ENCODE results near the gene SMYD3.
"Not testable (repeated sequence)": the region's sequence is repeated elsewhere in the genome, so short reads cannot be mapped to it uniquely, and the experiment has no call there.

The SMYD3 gene

DNA sequence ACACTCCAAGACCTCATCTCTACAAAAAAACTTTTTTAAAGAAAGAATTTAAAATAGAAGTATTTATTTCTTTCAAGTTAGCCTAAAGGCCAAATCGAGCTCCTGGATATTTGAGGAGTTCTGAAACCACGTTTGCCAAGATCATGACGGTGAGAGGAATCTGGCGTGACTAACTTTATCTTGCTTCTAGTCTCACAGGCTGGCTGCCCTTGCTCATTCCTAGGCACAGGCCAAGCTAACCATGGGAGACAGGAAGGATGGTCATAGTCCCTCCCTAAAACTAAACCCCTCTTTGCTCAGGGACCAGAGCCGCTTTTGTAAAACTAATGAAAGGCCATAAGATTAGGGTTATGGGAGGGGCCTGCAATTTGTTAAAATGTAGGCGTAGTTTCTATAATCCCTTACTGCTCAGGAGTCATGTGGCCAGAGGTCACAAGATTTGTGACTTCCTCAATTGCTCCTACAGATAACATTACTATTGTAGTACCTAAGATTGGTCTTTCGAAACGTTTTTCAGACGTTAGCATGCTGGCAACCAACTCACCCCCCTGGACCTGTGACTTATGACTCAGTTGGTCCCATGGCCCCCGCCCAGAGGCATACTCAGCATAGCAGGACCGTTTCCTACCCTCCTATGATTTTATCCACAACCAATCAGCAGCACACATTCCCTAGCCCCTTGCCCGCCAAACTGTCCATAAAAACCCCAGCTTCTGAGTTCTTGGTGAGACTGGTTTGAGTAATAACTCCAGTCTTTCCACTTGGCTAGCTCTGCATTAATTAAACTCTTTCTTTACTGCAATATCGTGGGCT is 425.0 kb downstream of the SMYD3 start:
- no peak for DNase-seq

DNA sequence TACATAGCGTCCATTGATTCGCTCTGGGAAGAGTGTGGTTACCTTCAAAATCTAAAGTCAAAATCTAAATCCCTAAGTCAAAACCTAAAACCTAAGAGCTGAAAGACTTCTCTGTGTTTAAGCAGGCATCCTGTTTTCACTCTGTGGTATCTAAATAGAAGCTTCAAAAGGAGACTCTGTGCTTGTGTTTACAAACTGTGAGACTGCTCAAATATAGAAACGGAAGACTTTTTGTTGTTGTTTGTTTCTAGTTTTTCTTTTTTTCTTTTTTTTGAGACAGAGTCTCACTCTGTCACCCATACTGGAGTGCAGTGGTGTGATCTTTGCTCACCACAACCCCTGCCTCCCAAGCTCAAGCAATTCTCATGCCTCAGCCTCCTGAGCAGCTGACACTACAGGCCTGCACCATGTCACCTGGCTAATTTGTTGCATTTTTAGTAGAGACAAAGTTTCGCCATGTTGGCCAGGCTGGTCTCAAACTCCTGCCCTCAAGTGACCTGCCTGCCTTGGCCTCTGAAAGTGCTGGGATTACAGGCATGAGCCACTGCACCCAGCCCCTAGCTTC is 425.9 kb downstream of the SMYD3 start:
- DNase-seq = no peak

DNA sequence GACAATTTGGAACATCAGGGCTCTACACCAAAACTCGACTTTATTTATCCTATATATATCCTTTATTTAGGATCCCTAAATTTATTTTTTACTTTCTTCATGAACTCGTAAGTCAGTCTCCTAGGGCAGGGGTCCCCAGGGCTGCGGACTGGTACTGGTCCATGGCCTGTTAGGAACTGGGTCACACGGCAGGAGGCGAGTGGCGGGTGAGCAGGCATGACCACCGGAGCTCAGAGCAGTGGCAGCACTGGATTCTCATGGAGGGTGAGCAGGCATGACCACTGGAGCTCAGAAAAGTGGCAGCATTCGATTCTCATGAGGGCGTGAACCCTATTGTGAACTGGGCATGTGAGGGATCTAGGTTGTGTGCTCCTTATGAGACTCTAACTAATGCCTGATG is 427.0 kb downstream of the SMYD3 start:
- no peak for DNase-seq

DNA sequence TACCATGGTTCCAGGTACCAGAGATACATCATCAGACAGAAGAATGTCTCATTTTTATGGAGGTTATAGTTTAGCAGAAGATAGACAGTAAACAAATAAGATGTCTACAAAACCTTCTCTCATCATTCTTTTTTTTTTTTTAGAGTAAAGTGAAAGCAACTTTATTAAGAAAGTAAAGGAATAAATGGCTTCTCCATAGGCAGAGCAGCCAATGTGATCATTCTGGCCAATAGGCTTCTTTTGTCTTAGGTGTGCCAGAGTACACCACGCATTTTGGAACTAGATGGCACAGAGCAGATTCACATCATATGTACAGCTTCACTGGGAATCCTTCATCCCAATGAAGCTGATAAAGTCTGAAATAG is 428.2 kb downstream of the SMYD3 start:
- no peak for DNase-seq

DNA sequence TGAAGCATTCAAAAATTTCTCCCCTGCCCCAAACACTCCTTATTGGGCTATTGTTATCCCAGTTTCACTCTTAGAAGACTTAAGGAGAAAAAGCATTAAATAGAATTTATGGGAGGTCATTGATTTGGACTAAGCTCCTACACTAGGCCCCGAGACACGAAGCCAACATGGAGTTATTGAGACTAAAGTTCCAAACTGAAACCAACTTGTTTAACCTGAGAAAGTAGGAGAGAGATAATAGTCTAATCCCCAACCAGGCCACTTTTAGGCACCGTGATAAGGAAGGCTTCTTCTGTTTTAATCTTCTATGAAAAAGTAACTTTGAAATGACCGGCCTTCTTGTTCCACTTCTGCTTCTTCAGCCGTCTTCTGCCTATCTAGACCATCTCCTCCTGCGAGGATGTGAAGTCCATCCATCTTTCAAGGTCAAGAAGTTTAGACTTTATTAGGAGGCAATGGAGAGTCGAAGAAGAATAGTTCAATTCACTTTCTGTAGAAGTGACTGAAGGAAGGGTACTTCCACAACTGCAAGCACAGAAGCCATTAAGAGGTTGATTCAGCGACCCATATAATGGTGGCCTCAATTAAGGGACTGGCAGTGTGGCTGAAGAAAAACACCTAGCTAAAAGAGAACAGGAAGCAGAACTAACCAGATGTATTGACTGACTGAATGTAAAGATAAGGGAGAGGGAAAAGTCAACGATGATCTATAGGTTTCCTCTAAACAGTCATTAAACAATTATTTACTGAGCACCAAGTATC is 428.8 kb downstream of the SMYD3 start:
- no peak for DNase-seq

DNA sequence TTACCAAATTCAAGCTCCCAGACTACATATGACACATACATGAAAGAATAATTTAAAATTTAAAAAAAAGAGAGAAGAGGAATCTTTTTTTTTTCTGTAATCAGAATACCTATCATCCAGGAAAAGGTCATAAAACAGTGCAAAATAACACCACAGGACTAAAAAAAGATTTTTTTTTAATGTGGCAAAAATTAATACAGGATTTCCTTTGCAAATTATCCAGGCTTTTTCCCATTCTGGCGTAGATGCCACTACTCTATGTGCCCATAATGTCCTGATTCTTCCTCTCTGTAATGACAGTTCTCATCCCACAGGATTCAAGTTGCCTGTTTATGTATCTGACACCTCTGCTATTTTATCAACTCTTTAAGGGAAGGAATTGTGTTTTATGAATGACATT is 429.6 kb downstream of the SMYD3 start:
- no peak for DNase-seq

DNA sequence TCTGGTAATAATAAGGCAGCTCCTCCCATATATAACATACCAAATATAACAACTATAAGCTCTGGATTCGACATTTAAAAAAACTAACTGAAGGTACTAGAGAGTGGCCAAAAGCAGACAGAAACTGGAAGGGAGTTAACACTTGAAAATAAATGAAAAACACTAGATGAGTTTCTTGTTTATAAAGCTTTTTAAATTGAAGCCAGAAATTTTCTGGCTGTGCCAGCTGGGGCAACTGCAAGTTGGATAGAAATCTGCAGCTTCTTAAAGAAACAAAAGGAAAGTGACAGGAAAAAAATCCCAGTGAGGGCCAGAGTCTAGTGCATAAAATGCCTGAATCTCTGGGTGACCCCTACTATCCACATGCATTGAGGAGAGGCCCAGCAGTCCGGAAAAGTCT is 432.7 kb downstream of the SMYD3 start:
- no peak for DNase-seq

DNA sequence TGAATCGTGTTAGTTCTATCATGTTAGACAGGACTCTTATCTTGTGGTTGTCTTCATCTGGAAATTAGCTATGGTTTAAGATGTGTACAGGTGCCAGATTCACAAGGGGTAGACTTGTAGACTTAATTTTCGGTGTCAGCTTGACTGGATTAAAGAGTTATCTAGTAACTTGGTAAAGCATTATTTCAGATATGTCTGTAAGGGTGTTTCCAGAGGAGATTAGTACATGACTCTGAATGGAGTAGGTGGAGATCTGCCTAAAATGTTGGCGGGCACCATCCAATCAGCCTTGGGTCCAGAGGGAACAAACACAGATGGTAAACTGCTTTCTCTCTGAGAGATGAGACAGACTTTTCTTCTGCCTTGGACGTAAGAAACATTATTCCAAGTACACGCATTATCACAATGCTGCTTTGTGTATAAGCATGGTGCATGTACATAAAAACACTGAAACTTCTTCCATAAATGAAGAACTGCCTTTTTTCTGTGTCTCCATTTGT is 434.6 kb downstream of the SMYD3 start:
- no peak for DNase-seq

DNA sequence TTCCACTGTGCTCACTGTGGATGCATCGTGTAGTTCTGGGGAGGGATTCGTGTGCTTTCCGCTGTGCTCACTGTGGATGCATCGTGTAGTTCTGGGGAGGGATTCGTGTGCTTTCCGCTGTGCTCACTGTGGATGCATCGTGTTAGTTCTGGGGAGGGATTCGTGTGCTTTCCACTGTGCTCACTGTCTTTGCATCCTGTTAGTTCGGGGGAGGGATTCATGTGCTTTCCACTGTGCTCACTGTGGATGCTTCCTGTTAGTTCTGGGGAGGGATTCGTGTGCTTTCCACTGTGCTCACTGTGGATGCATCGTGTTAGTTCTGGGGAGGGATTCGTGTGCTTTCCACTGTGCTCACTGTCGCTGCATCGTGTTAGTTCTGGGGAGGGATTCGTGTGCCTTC is 435.1 kb downstream of the SMYD3 start:
- DNase-seq = not testable (repeated sequence)

DNA sequence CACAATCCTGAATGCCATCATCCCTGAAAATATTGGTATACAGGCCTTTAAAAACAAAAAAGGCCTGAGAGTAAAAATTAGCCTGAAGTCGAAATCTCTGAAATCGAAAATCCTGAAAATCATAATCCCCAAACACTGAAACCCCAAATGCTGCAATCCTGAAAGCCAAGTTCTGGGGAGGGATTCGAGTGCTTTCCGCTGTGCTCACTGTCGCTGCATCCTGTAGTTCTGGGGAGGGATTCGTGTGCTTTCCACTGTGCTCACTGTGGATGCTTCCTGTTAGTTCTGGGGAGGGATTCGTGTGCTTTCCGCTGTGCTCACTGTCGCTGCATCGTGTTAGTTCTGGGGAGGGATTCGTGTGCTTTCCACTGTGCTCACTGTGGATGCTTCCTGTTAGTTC is 435.5 kb downstream of the SMYD3 start:
- not testable (repeated sequence) for DNase-seq

DNA sequence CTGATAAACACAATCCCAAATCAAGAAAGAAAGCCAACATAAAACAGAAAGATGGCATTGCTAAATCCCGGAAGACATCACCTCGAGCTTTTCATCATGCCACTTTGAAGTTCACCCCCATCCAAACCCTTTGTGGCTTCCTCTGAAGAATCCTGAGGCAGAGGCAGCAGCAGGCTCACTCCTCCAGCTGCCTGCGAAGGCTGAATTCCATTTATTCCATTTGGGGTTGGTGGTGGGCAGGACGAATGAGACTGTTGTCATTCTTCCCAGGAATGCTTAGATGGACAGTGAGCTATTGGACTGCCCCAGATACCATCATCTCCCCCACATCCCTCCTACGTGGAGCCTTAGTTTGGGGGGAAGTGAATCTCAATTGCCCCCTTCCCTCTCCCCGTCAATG is 437.5 kb downstream of the SMYD3 start:
- no peak for DNase-seq

DNA sequence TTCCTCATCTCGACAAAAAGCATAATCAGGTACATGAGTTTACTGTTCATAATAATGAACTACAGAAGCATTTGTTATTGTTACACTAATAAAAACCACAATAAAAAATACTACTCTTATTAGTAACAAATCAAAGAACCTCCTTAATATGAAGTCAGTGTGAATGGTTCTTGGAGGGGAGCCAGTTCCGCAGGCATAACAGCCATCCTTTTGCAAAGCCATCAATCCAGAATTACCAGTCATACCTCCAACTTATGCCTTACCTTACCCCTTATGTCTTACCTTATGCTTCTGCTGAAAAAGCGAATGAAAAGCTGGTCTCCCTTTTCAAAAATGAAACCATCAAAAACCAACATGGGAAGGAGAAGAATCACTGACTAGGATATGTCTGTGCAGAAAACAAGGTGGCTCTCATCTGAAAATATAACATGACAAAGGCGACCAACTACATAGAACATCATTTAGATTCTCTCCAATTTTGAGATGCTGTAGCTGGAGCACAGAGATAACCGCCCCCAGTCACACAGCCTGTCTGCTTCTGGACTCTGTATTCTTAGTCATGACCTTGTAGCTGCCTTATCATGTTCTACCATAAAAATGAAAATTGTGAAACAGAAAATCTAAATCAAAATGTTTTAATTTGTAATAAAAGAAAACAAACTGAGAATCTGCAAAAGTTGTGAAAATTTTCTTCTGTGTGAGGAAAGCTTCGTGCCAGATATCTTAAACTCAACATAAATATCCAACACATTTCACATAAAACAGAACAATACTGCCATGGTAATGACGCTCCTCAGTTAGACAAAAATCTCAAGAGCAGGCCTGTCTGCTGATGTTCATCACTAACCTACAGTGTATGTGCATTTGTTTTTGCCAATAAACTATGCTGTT is 438.2 kb downstream of the SMYD3 start:
- no peak for DNase-seq

DNA sequence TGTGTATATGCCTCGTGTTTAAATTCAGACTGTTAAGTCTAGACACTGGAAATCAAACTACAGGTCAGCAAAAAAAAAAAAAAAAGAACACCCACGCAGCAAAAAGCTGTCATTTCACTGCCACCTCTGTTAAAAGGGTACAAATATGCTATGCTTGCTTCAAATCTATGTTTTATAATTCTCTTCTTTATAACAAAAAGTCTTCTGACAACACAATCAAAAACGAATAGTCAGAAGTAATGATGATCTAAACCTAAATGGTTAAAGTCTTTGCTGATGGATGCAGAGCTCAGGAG is 438.9 kb downstream of the SMYD3 start:
- DNase-seq = no peak

DNA sequence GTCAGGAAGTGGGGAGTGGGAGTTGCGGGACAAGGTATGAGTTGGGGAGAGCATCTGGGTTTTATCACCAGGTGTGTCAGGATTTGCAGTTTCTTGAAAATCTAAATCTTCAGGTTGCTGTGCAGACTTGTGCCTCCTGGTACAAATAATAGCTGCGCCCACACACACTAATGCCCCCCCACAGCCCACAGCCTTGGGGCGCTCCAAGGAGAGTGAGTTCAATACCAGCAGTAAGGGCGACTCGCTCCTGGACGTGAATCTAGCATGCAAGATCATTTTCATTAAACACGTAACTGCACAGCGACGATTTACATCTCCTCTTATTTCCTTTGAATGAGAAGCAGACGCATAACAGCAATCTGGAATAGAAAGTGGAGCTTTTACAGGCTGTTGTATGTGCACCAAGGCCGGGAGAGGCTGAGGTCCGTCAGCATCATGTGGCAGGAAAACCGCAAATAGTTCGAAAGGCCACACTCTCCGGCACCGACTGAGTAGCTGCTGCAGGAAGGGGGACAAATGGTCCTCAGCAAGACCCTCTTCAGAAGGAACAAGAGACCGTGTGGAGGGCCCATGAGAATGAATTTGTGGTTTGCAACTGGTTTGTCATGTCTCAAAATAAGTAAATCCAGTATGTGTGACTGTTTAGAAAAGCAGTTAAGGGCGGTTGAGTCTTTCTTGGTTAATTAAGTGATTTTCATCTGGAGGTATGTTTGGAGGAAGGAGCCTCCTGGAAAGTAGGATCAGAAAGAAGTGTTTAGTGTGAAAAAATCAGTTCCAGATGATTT is 439.5 kb downstream of the SMYD3 start:
- DNase-seq = no peak

DNA sequence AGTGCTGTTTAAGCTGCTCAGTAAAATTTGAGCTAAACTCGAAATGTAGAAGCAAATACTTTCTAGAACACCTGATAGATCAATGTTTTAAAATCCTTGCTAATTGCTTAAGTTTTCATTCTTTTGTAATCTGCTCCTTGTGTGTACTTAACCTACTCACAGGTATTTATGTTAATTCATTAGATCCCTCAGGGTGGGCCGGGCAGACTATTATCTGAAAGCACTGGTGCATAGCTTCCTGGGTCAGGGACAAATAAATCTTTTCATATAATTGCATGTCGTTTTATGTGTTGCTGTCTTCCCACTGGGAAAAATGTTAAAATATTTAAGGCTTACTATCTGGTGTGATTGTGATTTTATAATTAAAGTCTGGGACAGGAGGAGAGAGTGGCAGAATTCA is 440.5 kb downstream of the SMYD3 start:
- peak; percentile 5 for DNase-seq

DNA sequence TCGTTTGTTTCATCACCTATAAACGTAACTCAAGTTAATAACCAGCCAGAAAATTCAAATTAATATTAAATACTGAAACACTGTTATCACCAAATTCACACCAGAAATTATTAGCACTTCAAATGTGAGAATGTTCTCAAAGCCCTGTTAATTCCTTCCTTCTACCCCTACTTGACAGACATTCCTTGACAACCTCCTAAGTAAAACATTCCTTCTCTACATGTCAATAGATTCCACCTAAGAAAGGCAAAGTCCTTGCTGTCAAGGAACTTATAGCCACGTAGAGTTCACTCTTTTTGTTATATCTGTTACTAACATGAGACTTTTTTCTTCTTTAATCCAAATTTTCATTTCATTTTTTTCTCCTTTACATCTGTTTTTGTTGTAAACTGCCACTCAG is 441.5 kb downstream of the SMYD3 start:
- DNase-seq = no peak

DNA sequence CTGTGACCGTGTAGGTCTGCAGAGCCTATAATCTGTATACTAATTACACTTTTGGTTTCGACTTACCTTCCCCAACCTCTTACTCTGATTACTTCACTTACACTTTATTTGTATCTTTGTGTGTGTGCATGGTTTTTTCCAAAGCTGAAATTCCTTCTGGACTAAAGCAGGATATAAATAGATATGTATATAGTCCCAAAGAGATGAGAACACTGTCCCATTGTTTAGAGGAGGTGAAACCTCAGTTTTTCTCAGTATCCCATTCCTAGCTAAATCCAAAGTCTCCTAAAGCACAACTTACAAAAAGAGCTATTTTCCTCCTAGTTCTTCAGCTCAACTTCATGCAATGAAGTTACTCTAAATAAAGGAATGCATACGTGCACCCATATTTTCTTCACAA is 442.2 kb downstream of the SMYD3 start:
- no peak for DNase-seq

DNA sequence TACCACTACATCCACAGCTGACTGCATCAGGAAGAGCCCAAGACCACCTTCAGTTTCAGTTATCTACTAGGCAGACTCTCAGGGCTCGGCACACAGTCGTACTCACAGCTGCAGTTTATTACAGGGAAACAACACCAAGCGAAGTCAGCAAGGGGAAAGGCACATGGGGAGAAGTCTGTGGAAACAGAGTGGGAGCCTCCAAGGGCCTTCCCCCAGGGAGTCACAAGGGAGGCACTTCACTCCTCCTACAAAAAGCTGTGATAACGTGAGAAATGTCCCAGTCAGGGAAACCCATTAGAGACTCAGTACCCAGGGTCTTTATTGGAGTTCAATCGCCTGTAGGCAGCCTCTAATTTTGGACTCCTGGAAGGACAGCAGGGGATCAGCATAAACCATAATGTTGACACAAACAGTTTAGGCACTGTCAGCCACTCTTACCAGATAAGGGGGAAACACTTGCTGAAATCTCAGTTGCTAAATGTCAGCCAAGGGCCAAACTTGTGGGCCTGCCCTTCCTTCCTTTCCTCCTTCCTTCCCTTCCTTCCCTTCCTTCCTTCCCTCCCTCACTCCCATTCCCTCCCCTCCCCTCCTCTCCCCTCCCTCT is 444.0 kb downstream of the SMYD3 start:
- DNase-seq = no peak

DNA sequence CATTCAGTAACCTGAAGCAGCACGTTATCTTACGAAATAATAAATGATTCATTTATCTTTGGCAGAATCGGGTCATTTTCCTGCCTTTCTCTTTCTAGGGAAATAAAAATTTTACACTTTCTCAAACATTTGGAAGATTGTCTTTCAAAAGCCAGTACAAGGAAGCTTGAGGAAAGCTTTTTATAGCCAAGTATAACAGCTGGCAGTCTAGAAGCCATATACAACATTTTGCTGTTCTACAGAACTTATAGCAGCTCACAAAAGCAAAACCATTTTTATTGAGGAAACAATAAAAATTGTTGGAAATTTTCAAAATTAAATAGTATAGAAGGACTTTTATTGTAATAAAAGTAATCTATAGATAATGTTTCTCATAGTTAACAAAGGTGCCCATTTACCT is 448.6 kb downstream of the SMYD3 start:
- DNase-seq = no peak

DNA sequence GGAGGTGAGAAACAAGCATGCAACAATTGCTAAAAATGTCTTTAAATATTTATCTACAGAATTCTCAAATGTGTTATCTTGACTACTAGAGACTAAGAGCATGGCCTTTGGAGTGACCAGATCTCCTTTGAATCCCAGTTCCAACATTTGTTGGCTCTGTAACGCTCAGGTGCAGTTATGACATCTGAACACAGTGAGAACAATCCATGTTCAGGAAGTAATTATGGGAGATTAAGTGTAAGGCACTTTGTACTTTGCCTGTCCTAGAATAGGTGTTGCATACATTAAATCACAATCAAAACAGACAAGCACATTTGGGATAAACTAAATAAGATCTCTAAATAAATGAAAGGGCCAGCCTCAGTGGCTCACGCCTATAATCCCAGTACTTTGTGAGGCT is 454.5 kb downstream of the SMYD3 start:
- DNase-seq = no peak

DNA sequence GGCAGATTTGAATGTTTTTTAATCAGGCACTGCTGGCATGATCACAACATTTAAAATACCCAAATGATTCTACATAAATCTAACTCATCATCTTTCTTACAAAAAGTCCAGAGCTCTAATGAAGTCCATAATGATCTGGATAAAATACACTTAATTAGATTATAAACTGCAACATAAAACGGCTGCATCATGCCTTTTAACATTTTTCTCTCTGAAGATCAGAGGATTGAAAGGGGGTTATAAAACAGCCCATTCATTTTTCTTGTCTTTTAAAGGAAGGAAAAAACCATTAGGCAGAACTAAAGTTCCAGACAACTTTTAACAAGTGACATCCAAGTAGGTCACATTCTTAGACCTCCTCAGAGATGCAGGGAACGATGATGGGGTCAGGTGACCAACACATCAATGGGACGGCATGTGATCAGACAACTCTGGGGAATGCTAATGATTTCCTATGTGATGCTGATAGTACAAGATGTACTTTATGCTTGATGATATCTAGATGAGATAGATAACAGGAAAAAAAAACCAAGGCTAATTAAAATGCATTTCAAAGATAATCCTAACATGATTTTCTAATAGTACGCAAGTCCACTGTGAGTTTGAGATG is 455.1 kb downstream of the SMYD3 start:
- no peak for DNase-seq

DNA sequence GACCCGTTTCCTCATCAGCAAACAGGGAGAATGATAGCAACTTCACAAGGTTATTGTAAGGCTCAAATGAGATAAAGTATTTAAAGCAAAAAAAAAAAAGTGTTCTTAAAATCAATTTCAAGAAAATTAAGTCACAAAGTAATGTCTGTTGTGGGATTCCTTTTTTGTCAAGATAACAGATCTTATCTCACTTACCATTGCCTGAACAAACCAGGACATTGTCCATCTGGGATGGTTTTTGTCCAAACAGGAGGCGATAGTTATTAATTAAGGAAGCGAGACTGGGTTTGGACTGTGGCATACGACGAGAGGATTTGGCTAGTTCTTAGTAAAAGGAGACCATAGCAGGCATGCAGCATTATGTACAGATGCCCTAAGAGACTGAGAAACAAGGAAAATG is 458.4 kb downstream of the SMYD3 start:
- DNase-seq = no peak
